ENCODE results near the gene HEATR9.

HEATR9 gene

DNA sequence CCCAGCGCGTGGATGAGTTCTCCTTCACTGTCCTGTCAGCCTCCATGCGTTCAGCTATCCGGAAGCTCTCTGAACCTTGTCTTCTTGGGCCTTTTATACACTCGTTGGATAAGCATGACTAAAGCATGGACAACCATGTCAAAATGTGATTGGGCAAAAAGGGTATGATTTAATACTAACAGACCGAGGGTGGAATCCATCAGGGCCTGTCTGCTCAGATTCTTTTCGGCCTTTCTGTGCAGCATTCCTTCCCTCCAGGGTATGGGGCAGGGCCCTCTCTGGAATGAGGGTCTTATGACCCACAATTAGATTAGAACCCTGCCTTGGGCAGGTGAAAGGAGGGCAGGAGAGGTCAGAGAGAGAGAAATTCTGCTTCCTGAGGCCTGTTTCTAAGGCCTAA is 25.5 kb upstream of the HEATR9 start:
- no peak for DNase-seq (ENCODE audit: low spot score)

GRCh38 chr17:35893751-35894150 is 25.1 kb upstream of the HEATR9 start:
- no peak for DNase-seq (ENCODE audit: low spot score)

GRCh38 chr17:35892091-35893035 is 23.7 kb upstream of the HEATR9 start:
- DNase-seq (ENCODE audit: low spot score) = no peak

GRCh38 chr17:35891269-35891668 is 22.6 kb upstream of the HEATR9 start:
- no peak for DNase-seq (ENCODE audit: low spot score)

GRCh38 chr17:35890774-35891155 is 22.1 kb upstream of the HEATR9 start:
- no peak for DNase-seq (ENCODE audit: low spot score)

DNA sequence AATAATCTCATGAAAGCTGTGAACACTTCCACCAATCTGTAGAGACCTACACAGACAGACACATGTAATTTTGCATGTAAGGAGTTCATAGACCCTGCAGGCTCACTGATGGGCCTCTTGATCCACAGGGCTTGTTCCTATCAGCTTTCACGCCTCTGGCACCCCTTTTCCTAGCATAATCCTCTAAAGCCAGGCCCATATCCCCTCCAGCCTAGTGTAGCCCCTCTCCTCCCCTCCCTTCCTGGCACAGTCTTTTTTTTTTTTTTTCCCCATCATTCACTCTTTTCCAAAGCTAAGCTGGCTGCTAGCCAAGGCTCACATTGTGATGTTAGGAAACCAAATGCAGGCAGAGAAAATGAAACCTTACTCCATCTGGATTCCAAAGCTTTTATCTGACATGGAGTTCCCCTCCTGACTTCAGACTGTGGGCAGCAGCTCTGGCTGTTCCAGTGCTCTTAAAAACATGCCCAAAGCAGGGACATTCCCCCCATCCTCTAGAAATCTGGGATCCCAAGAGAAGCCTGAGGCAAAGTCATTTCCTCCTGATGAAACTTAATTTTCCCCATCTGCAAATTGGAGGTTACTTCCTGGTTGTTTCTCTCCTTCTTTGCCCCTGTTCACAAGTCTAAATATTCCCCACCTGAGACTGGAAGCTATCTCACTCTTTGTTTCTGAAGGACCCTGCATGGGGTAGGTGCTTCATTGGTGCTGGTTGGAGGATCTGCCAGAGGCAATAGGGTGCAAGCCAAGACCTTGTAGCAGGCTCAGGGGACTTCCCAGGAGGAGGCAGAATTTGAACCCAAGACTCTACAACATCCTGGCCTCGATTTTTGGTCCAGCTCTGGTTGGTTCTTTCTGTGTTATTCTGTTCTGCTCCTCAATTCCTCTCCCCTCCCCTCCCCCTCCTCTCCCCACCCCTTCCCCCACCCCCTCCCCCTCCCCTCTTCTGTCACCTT is 21.4 kb upstream of the HEATR9 start:
- DNase-seq (ENCODE audit: low spot score) = no peak

DNA sequence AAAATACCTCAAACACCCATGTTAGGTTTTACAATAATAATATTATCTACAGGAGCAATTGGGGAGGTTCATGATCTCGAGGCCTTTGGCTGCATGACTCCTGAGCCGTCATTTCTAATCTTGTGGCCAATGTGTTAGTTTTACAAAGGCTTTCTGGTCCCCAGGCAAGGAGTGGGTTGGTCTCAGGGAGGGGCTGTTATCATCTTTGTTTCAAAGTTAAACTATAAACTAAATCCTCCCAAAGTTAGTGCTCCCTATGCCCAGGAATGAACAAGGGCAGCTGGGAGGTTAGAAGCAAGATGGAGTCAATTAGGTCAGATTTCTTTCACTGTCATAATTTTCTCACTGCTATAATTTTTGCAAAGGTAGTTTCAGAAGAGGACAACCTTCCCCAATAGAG is 20.6 kb upstream of the HEATR9 start:
- no peak for DNase-seq (ENCODE audit: low spot score)

DNA sequence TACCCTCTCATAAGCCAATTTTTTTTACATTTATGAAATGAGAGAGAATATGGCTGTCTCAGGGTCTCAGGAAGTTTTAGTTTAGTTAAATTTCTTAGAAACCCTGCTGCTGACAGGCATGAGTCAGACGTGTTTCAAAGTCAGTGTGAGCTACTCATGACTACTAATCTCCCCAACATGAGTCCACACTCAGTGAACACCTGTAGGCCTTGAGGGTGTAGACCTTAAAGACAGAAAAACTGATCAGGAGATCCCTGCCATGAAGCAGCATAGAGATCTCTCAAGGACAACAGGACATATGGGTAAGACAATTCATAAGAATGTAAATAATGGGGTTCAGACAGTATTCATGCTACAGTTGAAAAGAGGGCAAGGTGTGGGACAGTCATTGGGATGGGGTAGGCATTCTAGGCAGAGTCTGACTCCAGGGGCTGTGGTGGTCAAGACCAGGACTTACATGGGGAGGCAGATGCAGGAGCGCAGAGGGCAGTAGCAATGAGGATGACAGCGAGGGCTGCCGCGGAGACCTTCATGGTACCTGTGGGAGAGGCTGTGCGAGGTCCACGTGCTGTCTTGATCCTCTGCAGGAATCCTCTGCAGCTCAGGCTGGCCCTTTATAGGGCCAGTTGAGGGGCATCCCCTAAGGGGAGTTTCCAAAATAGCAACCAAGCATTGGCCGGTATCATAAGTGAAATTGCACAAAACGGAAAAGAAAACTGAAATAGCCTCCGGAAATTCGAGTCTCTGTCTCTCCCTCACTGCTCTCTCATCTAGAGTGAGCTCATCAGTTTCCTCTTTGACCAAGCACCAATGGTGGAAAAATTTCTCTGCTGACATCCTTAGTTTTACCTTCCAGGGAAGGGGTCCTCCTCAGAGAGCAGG is 11.3 kb upstream of the HEATR9 start, which contains the start of gene CCL5:
CCL5 (minus strand) TSS at position 588 of the 882 bp plus-strand sequence.
- peak; percentile 50 for DNase-seq (ENCODE audit: low spot score)

- DNase-seq (ENCODE audit: low spot score) = no peak
Measured at GRCh38 chr17:35878361-35878760, 9.7 kb upstream of the HEATR9 start.

DNA sequence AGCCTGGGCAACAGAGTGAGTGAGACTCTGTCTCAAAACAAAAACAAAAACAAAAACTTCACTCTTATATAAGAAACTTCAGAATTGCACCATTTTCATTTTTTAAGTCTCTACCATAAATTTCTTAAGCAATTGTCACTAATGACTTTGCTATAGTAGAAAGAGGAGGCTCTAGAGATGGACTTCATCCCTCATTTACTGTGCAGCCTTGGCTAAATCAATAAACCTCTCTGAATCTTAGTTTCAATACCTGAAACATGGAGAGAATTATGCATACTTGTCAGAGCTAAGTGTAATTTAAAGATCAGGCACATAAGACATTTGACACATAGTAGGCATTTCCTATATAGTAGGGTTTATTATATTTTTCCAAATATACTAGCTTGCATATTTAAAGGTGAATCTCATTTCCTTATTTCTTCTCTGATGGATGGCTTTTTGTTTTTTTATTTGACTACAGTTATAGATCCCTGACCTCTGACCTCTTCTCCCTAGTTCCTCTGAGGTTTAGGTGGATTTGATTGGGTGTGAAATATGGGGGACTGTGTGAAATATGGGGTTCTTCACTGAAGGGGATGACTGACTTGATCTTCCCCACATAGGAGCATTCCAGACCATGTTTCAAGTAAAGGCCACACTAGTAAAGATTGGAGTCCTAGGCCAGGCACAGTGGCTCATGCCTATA is 8.8 kb upstream of the HEATR9 start:
- DNase-seq (ENCODE audit: low spot score) = no peak

GRCh38 chr17:35876534-35876933 is 7.8 kb upstream of the HEATR9 start:
- no peak for DNase-seq (ENCODE audit: low spot score)

DNA sequence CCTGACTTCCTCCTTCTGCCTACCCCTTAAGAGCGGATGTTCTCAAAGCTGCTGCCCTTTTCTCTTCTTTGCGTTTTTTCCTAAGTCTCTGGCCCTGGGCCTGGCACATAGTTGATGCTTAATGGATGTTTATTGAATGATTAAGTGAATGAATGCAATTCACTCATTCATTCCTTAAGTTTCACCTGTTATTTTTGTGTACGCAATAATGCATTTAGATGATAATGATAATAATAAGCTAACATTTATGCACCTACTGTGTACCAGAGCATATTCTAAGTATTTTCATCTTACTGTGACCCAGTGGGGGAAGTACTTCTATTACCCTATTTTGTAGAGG is 7.1 kb upstream of the HEATR9 start:
- DNase-seq (ENCODE audit: low spot score) = no peak

GRCh38 chr17:35875072-35875799 is 6.5 kb upstream of the HEATR9 start:
- DNase-seq (ENCODE audit: low spot score) = peak; percentile 82

- DNase-seq (ENCODE audit: low spot score) = no peak
Measured at GRCh38 chr17:35872196-35872980, 3.7 kb upstream of the HEATR9 start.

DNA sequence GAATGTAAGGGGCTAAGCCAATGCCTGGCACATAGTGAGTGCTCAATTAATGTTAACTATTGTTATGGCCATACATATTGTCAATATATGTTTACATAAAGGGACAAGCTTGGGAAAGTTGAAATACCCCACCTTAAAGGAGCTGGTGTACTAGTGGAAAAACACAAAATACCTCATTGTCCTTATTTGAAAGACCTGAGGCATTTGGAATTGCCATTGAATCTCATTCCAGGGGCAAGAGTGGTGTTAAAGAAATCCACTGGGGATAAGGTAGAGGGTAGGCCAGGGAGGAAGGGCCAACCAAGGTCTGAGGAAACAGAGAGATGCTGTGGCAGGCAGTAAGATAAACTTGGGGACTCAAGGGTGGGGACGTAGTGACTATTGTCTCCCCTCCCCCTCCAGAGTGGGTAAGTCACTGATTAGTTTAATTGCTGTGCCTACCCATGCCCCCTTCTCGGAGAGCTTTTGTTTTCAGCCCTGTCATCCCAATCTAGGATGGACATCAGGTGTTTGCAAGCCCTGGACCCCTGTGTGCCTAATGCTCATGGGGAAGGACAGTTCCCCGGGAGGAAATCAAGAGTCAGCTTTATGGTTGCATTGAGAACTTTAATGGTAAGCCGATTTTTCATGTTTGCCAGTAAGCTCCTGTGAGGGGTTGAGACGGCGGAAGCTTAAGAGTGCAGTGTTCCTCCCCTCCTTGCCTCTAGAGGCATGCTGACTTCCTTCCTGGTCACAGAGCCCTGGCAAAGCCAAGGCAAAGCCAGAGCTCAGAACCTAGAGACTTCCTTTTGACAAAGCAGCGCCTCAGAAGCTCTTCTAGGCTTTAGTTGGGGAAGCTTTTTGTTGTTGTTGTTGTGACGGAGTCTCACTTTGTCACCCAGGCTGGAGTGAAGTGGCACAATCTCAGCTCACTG is 2.5 kb upstream of the HEATR9 start:
- DNase-seq (ENCODE audit: low spot score) = peak; percentile 74

DNA sequence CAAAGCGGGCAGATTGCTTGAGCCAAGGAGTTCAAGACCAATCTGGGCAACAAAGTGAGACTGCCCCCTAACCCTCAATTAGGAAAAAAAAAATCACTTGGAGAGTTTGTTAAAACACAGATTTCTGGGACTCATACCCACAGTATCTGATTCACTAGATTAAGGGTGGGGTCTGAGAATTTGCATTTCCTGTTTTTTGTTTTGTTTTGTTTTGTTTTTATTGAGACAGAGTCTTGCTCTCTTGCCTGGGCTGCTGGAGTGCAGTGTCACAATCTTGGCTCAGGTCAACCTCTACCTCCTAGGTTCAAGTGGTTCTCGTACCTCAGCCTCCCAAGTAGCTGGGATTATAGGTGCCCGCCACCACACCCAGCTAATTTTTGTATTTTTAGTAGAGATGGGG is 1.1 kb downstream of the HEATR9 start:
- no peak for DNase-seq (ENCODE audit: low spot score)

- no peak for DNase-seq (ENCODE audit: low spot score)
Measured at GRCh38 chr17:35866341-35866950, 2.2 kb downstream of the HEATR9 start.
